CD4-positive, alpha-beta T cell (primary cell): ENCODE results near the gene CYP24A1. TPM values are rescaled to one million over a fixed set of nuclear protein-coding genes. Genes with fewer than 3 reads are reported as not detected.

ENCODE experiments used
- ATAC-seq: fragments of 200-7000 bp; cut with Tn5 transposase; one replicate; pipeline ENCODE4 v1.10.0; 2022; ENCODE audit warnings: mild to moderate bottlenecking; ENCODE audit not compliant: poor library complexity
- CTCF ChIA-PET: fragments of 350-600 bp; sonication (Branson Sonifier 250); formaldehyde crosslinking; loops from one replicate; lab custom pipeline; 2021; ENCODE audit warnings: antibody characterized with exemption, inconsistent platforms; lab: Charles Lee
- POLR2A ChIA-PET: fragments of 350-600 bp; sonication (Branson Sonifier 250); formaldehyde crosslinking; loops from one replicate; lab custom pipeline; 2021; ENCODE audit warnings: antibody characterized with exemption, inconsistent platforms; lab: Charles Lee
- DNase-seq, 14 experiments: peaks; one replicate each; pipeline ENCODE4 v3.0.0-alpha.2; 2013 to 2020; ENCODE audit warnings: mixed read lengths in 2 of 14
- H3K27ac ChIP-seq, 2 donors: one replicate each; pipeline versions ENCODE4 v1.5.1 to v1.7.0; 2013; ENCODE audit warnings: low read length in 2 of 2, low read depth in 1 of 2, mild to moderate bottlenecking in 1 of 2
- H3K27me3 ChIP-seq, 2 experiments: 1 replicate in 1 of 2; 2 replicates in 1 of 2; pipeline versions ENCODE4 v1.6.1 to v1.7.0; 2013; ENCODE audit warnings: low read length in 2 of 2, control low read depth in 1 of 2, mild to moderate bottlenecking in 1 of 2, moderate library complexity in 1 of 2; ENCODE audit not compliant: insufficient read depth in 2 of 2, control insufficient read depth in 1 of 2
- H3K36me3 ChIP-seq: one replicate; pipeline ENCODE4 v1.6.1; 2013; ENCODE audit warnings: low read length, control low read depth; ENCODE audit not compliant: insufficient read depth
- H3K4me1 ChIP-seq: one replicate; pipeline ENCODE4 v1.6.1; 2013; ENCODE audit warnings: low read length, control low read depth; ENCODE audit not compliant: insufficient read depth
- H3K4me3 ChIP-seq: one replicate; pipeline ENCODE4 v1.5.1; 2013; ENCODE audit warnings: mild to moderate bottlenecking, low read length, moderate library complexity
- H3K9me3 ChIP-seq, 2 experiments: 1 replicate in 1 of 2; 2 replicates in 1 of 2; pipeline versions ENCODE4 v1.6.1 to v1.7.0; 2013; ENCODE audit warnings: low read length in 2 of 2, mild to moderate bottlenecking in 2 of 2, control low read depth in 1 of 2, moderate library complexity in 1 of 2; ENCODE audit not compliant: control insufficient read depth in 1 of 2, insufficient read depth in 1 of 2
- H3K27ac Mint-ChIP-seq: one replicate; pipeline ENCODE4 v1.8.0; 2020; ENCODE audit warnings: mixed read lengths
- H3K27me3 Mint-ChIP-seq: one replicate; pipeline ENCODE4 v1.8.0; 2021; ENCODE audit warnings: mixed read lengths
- H3K36me3 Mint-ChIP-seq: one replicate; pipeline ENCODE4 v1.8.0; 2021; ENCODE audit warnings: low read depth, mixed read lengths
- H3K4me1 Mint-ChIP-seq: one replicate; pipeline ENCODE4 v1.8.0; 2021; ENCODE audit warnings: low read depth, mixed read lengths
- H3K4me3 Mint-ChIP-seq: one replicate; pipeline ENCODE4 v1.8.0; 2020; ENCODE audit warnings: mild to moderate bottlenecking, mixed read lengths
- H3K9me3 Mint-ChIP-seq: one replicate; pipeline ENCODE4 v1.8.0; 2020; ENCODE audit warnings: mixed read lengths
- CTCF ChIP-seq: fragments of 200-600 bp; IDR thresholded peaks from one replicate; pipeline ENCODE4 v1.8.0; 2022; ENCODE audit warnings: antibody characterized with exemption, mild to moderate bottlenecking
- intact Hi-C, 2 experiments: fragments of 100-400 bp; cut with DNase I in 1 of 2; cut with micrococcal nuclease in 1 of 2; formaldehyde crosslinking; loops; one replicate each; pipeline versions ENCODE4 v1.15.1 to v1.9.0; 2023 to 2025; cut with DNase I, micrococcal nuclease
- total RNA-seq, 174 experiments: library from RNA in 2 of 174; stranded (reverse) in 2 of 174; gene quantifications; one replicate each; pipeline ENCODE4 v1.2.3 and lab custom pipeline; 2021 to 2026

CYP24A1 gene
- total RNA-seq, 2 experiments from 2014 or later = 0.56 to 1.0 TPM

GRCh38 chr20:54200487-54201267 lies 26.9 kb upstream of the CYP24A1 start:
- Histone ChIP-seq H3K9me3 (no peaks in the 10 kb centered on the region), H3K4me1 (no peaks in the 10 kb centered on the region), H3K36me3 (no peaks in the 10 kb centered on the region), H3K27ac (no peak overlapping the region), H3K27me3 (no peaks in the 10 kb centered on the region), H3K4me3 (no peak overlapping the region)
- ATAC-seq (no peak), DNase-seq (no peak)
- intact Hi-C loops = loop anchor here in 1 of 2 experiments (5.0 kb wide), 1 partner anchor 248 kb away; no protein-coding TSS in a partner anchor
- Mint-ChIP-seq H3K36me3 (no peaks in the 10 kb centered on the region), H3K27me3 (no peaks in the 10 kb centered on the region), H3K4me1 (no peaks in the 10 kb centered on the region), H3K27ac (no peak overlapping the region), H3K9me3 (no peaks in the 10 kb centered on the region), H3K4me3 (no peak overlapping the region)
- ChIA-PET POLR2A (interaction anchor here (1.0 kb wide), 1 partner anchor 7 kb away, joined by 5 read pairs; the partner anchor contains the start of gene PFDN4), CTCF (interaction anchor here (1.1 to 1.8 kb wide), 3 partner anchors 8 to 18 kb away, joined by 4 to 9 read pairs (median 6); partner anchors contain the start of gene PFDN4)
- no peak for TF ChIP-seq CTCF

- Histone ChIP-seq H3K9me3 (no peaks in the 10 kb centered on the region), H3K27ac (no peak overlapping the region), H3K4me3 (no peak overlapping the region), H3K36me3 (no peaks in the 10 kb centered on the region), H3K27me3 (no peaks in the 10 kb centered on the region), H3K4me1 (no peaks in the 10 kb centered on the region)
- Mint-ChIP-seq H3K27me3 (no peaks in the 10 kb centered on the region), H3K27ac (no peak overlapping the region), H3K36me3 (no peaks in the 10 kb centered on the region), H3K4me1 (no peaks in the 10 kb centered on the region), H3K4me3 (no peak overlapping the region), H3K9me3 (no peaks in the 10 kb centered on the region)
- ChIA-PET POLR2A (interaction anchor here (1.0 kb wide), 1 partner anchor 8 kb away, joined by 5 read pairs; the partner anchor contains the start of gene PFDN4), CTCF (interaction anchor here (0.7 to 1.8 kb wide), 4 partner anchors 9 to 96 kb away, joined by 4 to 9 read pairs (median 6); partner anchors contain the start of gene PFDN4)
- intact Hi-C loops = loop anchor here (1.0 to 10.0 kb wide), 10 partner anchors 103 to 1957 kb away; no protein-coding TSS in a partner anchor
- peak; percentile 71 for ATAC-seq
- TF ChIP-seq CTCF = peak; percentile 90
- peak; percentile 35 to 79 (median 60) for DNase-seq
These were observed 26.0 kb upstream of the CYP24A1 start for GRCh38 chr20:54199721-54200176.

GRCh38 chr20:54199283-54199682 lies 25.5 kb upstream of the CYP24A1 start:
- no peaks in the 10 kb centered on the region for H3K36me3 Mint-ChIP-seq
- Histone ChIP-seq H3K27ac (no peak overlapping the region), H3K27me3 (no peaks in the 10 kb centered on the region), H3K9me3 (no peaks in the 10 kb centered on the region), H3K4me1 (no peaks in the 10 kb centered on the region), H3K36me3 (no peaks in the 10 kb centered on the region), H3K4me3 (no peak overlapping the region)
- H3K9me3 Mint-ChIP-seq = no peaks in the 10 kb centered on the region
- no peak for ATAC-seq
- no peaks in the 10 kb centered on the region for H3K4me1 Mint-ChIP-seq
- no peaks in the 10 kb centered on the region for H3K27me3 Mint-ChIP-seq
- no peak for TF ChIP-seq CTCF
- CTCF ChIA-PET = interaction anchor here (0.7 to 1.8 kb wide), 5 partner anchors 9 to 283 kb away, joined by 3 to 9 read pairs (median 5); partner anchors contain the start of gene PFDN4
- no peak for DNase-seq
- H3K4me3 Mint-ChIP-seq = no peak overlapping the region
- intact Hi-C loops = loop anchor here (1.0 to 10.0 kb wide), 9 partner anchors 102 to 1957 kb away; no protein-coding TSS in a partner anchor
- POLR2A ChIA-PET = no interaction called here
- H3K27ac Mint-ChIP-seq = no peak overlapping the region
